AG04450 (cell line): ENCODE results near the gene MTMR1. TPM values are rescaled to one million over a fixed set of nuclear protein-coding genes. Genes with fewer than 3 reads are reported as not detected.

ENCODE experiments used
- CTCF ChIA-PET: fragments of 300-600, 350-600 bp; formaldehyde crosslinking; extraction: SDS; loops from one replicate; lab custom pipeline; 2022; ENCODE audit warnings: antibody characterized with exemption, inconsistent platforms; lab: Charles Lee
- POLR2A ChIA-PET: fragments of 350-600 bp; formaldehyde crosslinking; extraction: SDS; loops from one replicate; lab custom pipeline; 2021; ENCODE audit warnings: antibody characterized with exemption, inconsistent platforms; lab: Yijun Ruan, JAX
- DNase-seq: peaks from one replicate; pipeline ENCODE4 v3.0.0-alpha.2; 2011; ENCODE audit warnings: low read depth, low spot score
- H3K27ac ChIP-seq: one replicate; pipeline ENCODE4 v1.5.1; 2012; ENCODE audit warnings: low read depth, low read length, control low read depth
- H3K27me3 ChIP-seq: one replicate; pipeline ENCODE4 v1.6.0; 2012; ENCODE audit warnings: low read length; ENCODE audit not compliant: control insufficient read depth, insufficient read depth
- H3K4me3 ChIP-seq: 2 replicates; pipeline ENCODE4 v1.5.1; 2011; ENCODE audit warnings: mild to moderate bottlenecking, low read depth, low read length, control low read depth
- H3K9me3 ChIP-seq: 2 replicates; pipeline ENCODE4 v1.5.1; 2012; ENCODE audit warnings: low read length; ENCODE audit not compliant: control insufficient read depth, insufficient read depth
- polyA plus RNA-seq: library from polyadenylated mRNA; depleted of rRNA; stranded (reverse); fragments of >200 nt; gene quantifications from 2 replicates; pipeline ENCODE4 v1.2.3, GENCODE V29; 2011
- TF ChIP-seq, protein P1 (sequence below): IDR thresholded peaks from 2 replicates; pipeline ENCODE4 v1.5.1; 2011; ENCODE audit warnings: low read depth, low read length, control low read depth, inconsistent platforms

Gene MTMR1
- polyA plus RNA-seq, 1 experiment = 43.6 TPM

DNA sequence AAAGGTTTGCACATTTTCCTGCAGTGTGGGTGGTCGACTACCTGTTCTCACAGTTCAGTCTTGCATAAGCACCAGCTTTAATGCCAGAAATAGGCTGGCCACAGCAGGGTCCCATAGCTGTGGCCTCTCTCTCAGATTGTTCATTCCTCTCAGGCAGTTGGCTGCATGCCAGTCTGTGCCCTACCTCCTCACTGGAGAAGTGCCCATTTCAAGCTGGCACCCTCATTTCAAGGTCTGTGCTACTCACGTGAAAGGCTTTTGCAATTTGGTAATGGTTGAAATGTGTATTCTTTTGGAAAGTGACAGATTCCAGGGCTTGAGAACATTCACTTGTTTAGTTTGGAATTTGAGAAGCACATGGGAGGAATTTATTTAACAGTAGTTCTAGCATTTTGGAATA is 28.9 kb upstream of the MTMR1 start:
- CTCF ChIA-PET = no interaction called here
- POLR2A ChIA-PET = no interaction called here

DNA sequence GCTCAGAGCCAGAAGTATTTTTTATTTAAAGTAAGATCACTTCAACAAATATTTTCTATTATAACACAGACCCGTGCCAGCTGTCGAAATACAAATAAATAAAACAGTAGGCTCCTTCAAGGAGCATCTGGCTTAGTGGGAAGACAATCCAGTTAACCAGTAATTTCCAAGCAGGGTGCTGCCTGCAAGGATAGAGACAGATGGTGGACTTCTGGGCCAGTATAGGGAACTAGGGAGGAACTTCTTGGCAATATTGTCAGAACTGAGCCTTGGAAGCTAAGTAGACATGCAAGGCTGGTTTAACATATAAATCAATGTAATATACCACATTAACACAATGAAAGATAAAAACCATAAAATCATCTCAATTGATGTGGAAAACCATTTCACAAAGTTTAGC is 17.0 kb upstream of the MTMR1 start:
- Histone ChIP-seq H3K27me3 (no peaks in the 10 kb centered on the region), H3K27ac (no peak overlapping the region), H3K9me3 (peaks cover 3% of the 10 kb centered on the region; the same call in 1 of the 2 replicates), H3K4me3 (no peak overlapping the region)
- ChIA-PET POLR2A (no interaction called here), CTCF (interaction anchor here (0.6 kb wide), 1 partner anchor 41 kb away, joined by 4 read pairs; no protein-coding TSS in a partner anchor)
- DNase-seq = no peak
- TF ChIP-seq, protein P1, sequence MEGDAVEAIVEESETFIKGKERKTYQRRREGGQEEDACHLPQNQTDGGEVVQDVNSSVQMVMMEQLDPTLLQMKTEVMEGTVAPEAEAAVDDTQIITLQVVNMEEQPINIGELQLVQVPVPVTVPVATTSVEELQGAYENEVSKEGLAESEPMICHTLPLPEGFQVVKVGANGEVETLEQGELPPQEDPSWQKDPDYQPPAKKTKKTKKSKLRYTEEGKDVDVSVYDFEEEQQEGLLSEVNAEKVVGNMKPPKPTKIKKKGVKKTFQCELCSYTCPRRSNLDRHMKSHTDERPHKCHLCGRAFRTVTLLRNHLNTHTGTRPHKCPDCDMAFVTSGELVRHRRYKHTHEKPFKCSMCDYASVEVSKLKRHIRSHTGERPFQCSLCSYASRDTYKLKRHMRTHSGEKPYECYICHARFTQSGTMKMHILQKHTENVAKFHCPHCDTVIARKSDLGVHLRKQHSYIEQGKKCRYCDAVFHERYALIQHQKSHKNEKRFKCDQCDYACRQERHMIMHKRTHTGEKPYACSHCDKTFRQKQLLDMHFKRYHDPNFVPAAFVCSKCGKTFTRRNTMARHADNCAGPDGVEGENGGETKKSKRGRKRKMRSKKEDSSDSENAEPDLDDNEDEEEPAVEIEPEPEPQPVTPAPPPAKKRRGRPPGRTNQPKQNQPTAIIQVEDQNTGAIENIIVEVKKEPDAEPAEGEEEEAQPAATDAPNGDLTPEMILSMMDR = no peak

More for the DNA sequence above, 28.9 kb upstream of the MTMR1 start:
- Histone ChIP-seq H3K9me3 (no peaks in the 10 kb centered on the region), H3K27me3 (no peaks in the 10 kb centered on the region), H3K27ac (no peak overlapping the region), H3K4me3 (no peak overlapping the region)
- TF ChIP-seq, protein P1 = no peak
- no peak for DNase-seq

DNA sequence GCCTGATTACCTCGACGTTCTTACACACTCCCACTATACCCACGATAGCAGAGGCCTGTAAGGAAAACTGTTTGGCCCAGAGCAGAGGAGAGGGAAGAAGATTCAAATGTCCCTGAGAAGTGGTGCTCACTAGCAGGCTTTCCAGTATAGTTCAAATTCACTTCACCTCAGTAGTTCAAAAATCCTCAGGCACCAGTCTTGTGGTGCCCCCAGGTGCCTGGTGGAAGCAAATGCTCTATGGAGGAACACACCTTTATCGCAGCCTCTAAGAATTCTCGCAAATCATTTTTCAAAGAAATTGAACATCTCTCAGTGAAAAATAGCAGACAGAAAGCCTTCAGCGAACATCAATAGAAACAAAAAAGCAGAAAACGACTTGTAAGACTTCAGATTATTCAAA is 12.2 kb upstream of the MTMR1 start:
- no peak for DNase-seq
- POLR2A ChIA-PET = no interaction called here
- CTCF ChIA-PET = no interaction called here

DNA sequence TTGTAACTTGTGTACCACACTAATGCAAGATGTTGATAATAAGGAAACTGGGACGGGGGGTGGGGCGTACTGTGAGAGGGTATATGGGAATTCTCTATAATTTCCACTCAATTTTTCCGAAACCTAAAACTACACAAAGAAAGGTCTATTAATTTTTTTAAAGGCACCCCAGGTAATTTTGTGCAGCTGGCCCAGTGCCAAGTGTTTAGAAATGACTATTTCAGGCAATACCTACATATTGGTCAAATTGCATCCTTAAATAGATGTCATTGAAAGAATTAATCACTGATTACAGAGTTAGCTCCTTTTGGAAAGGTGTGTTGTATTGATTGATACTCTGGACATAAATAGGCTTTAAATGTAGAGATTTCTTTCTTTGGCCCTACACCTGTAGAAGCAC is 10.1 kb upstream of the MTMR1 start:
- Histone ChIP-seq H3K9me3 (no peaks in the 10 kb centered on the region), H3K4me3 (no peak overlapping the region), H3K27me3 (no peaks in the 10 kb centered on the region), H3K27ac (no peak overlapping the region)
- CTCF ChIA-PET = interaction anchor here (0.8 to 1.5 kb wide), 3 partner anchors 20 to 50 kb away, joined by 3 to 4 read pairs (median 3); no protein-coding TSS in a partner anchor
- POLR2A ChIA-PET = no interaction called here
- TF ChIP-seq, protein P1 = no peak
- DNase-seq = no peak

More for the DNA sequence above, 12.2 kb upstream of the MTMR1 start:
- H3K9me3 ChIP-seq = peaks cover 3% of the 10 kb centered on the region; the same call in 1 of the 2 replicates
- H3K27me3 ChIP-seq = no peaks in the 10 kb centered on the region
- TF ChIP-seq, protein P1 = peak; percentile 39
- no peak overlapping the region for H3K4me3 ChIP-seq
- H3K27ac ChIP-seq = no peak overlapping the region

DNA sequence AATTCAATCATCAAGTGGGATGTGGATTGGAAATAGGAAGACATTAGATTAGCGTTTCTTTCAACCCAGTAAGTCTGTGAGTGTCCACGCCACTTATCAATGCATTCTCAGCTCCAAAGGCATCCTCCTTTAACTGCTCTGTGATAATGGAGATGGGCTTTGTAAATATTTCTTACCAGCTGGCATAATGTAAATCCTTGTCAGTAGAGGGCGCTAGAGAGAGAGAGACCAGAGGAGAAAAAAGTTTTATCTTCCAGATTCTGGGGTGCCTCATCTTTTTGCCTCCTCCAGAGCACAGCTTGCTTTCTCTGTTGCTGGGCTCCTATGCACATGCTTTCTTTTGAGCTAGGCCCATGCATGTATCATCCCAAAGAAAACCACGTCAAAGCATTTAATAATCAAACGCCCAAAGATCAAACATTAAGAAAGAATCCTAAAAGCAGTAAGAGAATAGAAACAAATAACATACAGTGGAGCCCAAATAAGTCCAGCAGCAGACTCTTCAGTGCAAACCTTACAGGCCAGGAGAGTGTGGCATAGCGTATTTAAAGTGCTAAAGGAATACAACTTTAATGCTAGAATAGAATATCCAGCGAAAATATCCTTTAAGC is 9.6 kb upstream of the MTMR1 start:
- Histone ChIP-seq H3K4me3 (no peak overlapping the region), H3K27me3 (no peaks in the 10 kb centered on the region), H3K27ac (no peak overlapping the region), H3K9me3 (no peaks in the 10 kb centered on the region)
- POLR2A ChIA-PET = no interaction called here
- DNase-seq = no peak
- CTCF ChIA-PET = interaction anchor here (0.8 to 1.5 kb wide), 4 partner anchors 21 to 49 kb away, joined by 3 to 5 read pairs (median 4); no protein-coding TSS in a partner anchor
- TF ChIP-seq, protein P1 = peak; percentile 26
